ENCODE results near the gene ELP1. TPM values are rescaled to one million over a fixed set of nuclear protein-coding genes. Genes with fewer than 3 reads are reported as not detected.
"Not testable (repeated sequence)": the region's sequence is repeated elsewhere in the genome, so short reads cannot be mapped to it uniquely, and the experiment has no call there.

The ELP1 gene
- total and polyA plus RNA-seq, 2 of the 4 experiments (the other 2 are of a cell fraction): 20.0 to 43.2 TPM

GRCh38 chr9:108899023-108899695, 34.8 kb downstream of the ELP1 start:
- POLR2A ChIA-PET (ENCODE audit: unreplicated experiment): not testable (repeated sequence)
- CTCF ChIA-PET: interaction anchor here (0.6 to 1.1 kb wide), 3 partner anchors 15 to 1016 kb away, joined by 3 to 5 read pairs (median 3); no protein-coding TSS in a partner anchor

More at GRCh38 chr9:108899023-108899695, 34.8 kb downstream of the ELP1 start:
- H3K9ac ChIP-seq (ENCODE audit: low read depth, low read length); H4K8ac ChIP-seq (ENCODE audit: low read depth in 2 of 2, low read length in 2 of 2); H3K18ac ChIP-seq (ENCODE audit: low read depth, low read length); H3K79me1 ChIP-seq (ENCODE audit: low read depth in 1 of 2, low read length in 2 of 2); H3K9me1 ChIP-seq (ENCODE audit: insufficient read depth, low read length); dilution Hi-C loops (cut with HindIII; ENCODE audit: low sequenced_read_pairs, unreplicated experiment); BruUV-seq (replicated peaks); H4K20me1 ChIP-seq (ENCODE audit: insufficient read depth, low read length); H3K23ac ChIP-seq (ENCODE audit: low read depth, low read length); DNase-seq; H2BK120ac ChIP-seq (ENCODE audit: low read depth, low read length); H2BK15ac ChIP-seq (ENCODE audit: low read depth, low read length); intact Hi-C loops (cut with micrococcal nuclease); H3K14ac ChIP-seq (replicated peaks; ENCODE audit: low read depth, low read length); H4K5ac ChIP-seq (ENCODE audit: low read depth, low read length); H3K9me3 ChIP-seq (ENCODE audit: control insufficient read depth, insufficient read depth, low read length); H2AK9ac ChIP-seq (replicated peaks; ENCODE audit: low read depth, low read length, poor library complexity); ATAC-seq (ENCODE audit: low read depth); H3K27me3 ChIP-seq (ENCODE audit: control insufficient read depth, insufficient read depth, low read length); H2BK20ac ChIP-seq (ENCODE audit: low read depth, low read length); H2AFZ ChIP-seq (replicated peaks; ENCODE audit: low read length, poor library complexity); H3K56ac ChIP-seq (ENCODE audit: extremely low read depth, insufficient read depth, low read length); H3K4me2 ChIP-seq (ENCODE audit: low read depth, low read length); H3K27ac ChIP-seq (ENCODE audit: insufficient read depth, low read length); H3K4me1 ChIP-seq (ENCODE audit: control insufficient read depth, insufficient read depth, low read length); H3K4ac ChIP-seq (ENCODE audit: low read depth, low read length); H2BK5ac ChIP-seq (ENCODE audit: low read depth, low read length, poor library complexity, severe bottlenecking); H3K4me3 ChIP-seq (ENCODE audit: insufficient read depth, low read depth, low read length); H2AK5ac ChIP-seq (ENCODE audit: low read depth, low read length); H4K91ac ChIP-seq (ENCODE audit: insufficient read depth, low read depth, low read length): not testable (repeated sequence)
- no CpG with 5 or more reads among the region's 8 CpGs for WGBS, 2 experiments (ENCODE audit: extremely low coverage in 2 of 2, insufficient read length in 1 of 2)
- H3K36me3 ChIP-seq (ENCODE audit: control insufficient read depth, insufficient read depth, low read length): peaks cover 38% of the 10 kb centered on the region
- in situ Hi-C loops (cut with MboI; ENCODE audit: low sequenced_read_pairs): loop anchor here (10.0 kb wide), 1 partner anchor 426 kb away; the partner anchor contains the start of gene EPB41L4B
